Activated CD8-positive, alpha-beta memory T cell treated with anti-CD3 and anti-CD28 coated beads, Interleukin-2, amount 50 U/mL, for 48 hours (primary cell): Measurements from ENCODE around the gene ZNF236.

ENCODE experiments used
- DNase-seq: peaks from one replicate; pipeline ENCODE4 v3.0.0-alpha.2; 2020

The ZNF236 gene

GRCh38 chr18:76821875-76822505, 367 bp upstream of the ZNF236 start:
- DNase-seq = peak; percentile 85

- DNase-seq = no peak
Observed at GRCh38 chr18:76823161-76823538, 793 bp downstream of the ZNF236 start.

- DNase-seq = peak; percentile 58
Observed at GRCh38 chr18:76823587-76824011, 1.2 kb downstream of the ZNF236 start.

- DNase-seq = no peak
Observed at GRCh38 chr18:76824145-76824676, 1.9 kb downstream of the ZNF236 start.

GRCh38 chr18:76824754-76825153, 2.4 kb downstream of the ZNF236 start:
- no peak for DNase-seq

GRCh38 chr18:76827205-76828200, 5.1 kb downstream of the ZNF236 start:
- DNase-seq = no peak

- no peak for DNase-seq
Observed at GRCh38 chr18:76834379-76834778, 12.0 kb downstream of the ZNF236 start.

GRCh38 chr18:76835380-76835779, 13.0 kb downstream of the ZNF236 start:
- no peak for DNase-seq

- no peak for DNase-seq
Observed at GRCh38 chr18:76837071-76837470, 14.7 kb downstream of the ZNF236 start.

- DNase-seq = no peak
Observed at GRCh38 chr18:76838182-76838581, 15.8 kb downstream of the ZNF236 start.

- no peak for DNase-seq
Observed at GRCh38 chr18:76839086-76839794, 16.9 kb downstream of the ZNF236 start.

GRCh38 chr18:76842837-76843530, 20.6 kb downstream of the ZNF236 start:
- no peak for DNase-seq

- DNase-seq = no peak
Observed at GRCh38 chr18:76844144-76844543, 21.8 kb downstream of the ZNF236 start.

- DNase-seq = no peak
Observed at GRCh38 chr18:76844742-76845477, 22.6 kb downstream of the ZNF236 start.

- DNase-seq = no peak
Observed at GRCh38 chr18:76846217-76846616, 23.9 kb downstream of the ZNF236 start.

GRCh38 chr18:76847916-76848315, 25.6 kb downstream of the ZNF236 start:
- DNase-seq = no peak

- DNase-seq = no peak
Observed at GRCh38 chr18:76850112-76850511, 27.8 kb downstream of the ZNF236 start.

GRCh38 chr18:76855594-76855993, 33.2 kb downstream of the ZNF236 start:
- no peak for DNase-seq

- DNase-seq = no peak
Observed at GRCh38 chr18:76857476-76857875, 35.1 kb downstream of the ZNF236 start.

GRCh38 chr18:76859474-76860339, 37.4 kb downstream of the ZNF236 start:
- peak; percentile 61 for DNase-seq

- no peak for DNase-seq
Observed at GRCh38 chr18:76860411-76860810, 38.1 kb downstream of the ZNF236 start.
